ENCODE data around the gene ARSA.
A peak's percentile ranks its signal among the peaks of the same experiment; 100 is the strongest.

The ARSA gene

GRCh38 chr22:50585781-50586180 is 42.2 kb downstream of the ARSA start:
- TF ChIP-seq CTCF (conservative IDR thresholded peaks at IDR 0.05; ENCODE audit: control insufficient read depth, insufficient read depth, low read depth, low read length), result no peak
- H3K4me3 ChIP-seq (ENCODE audit: control insufficient read depth, low read depth, low read length), result no peak overlapping the region
- DNase-seq (ENCODE audit: low read depth), result no peak

- no peak for DNase-seq (ENCODE audit: low read depth)
- H3K4me3 ChIP-seq (ENCODE audit: control insufficient read depth, low read depth, low read length), result no peak overlapping the region
- no peak for TF ChIP-seq CTCF (conservative IDR thresholded peaks at IDR 0.05; ENCODE audit: control insufficient read depth, insufficient read depth, low read depth, low read length)
Measured at GRCh38 chr22:50585238-50585637, 42.7 kb downstream of the ARSA start.

- no peak for DNase-seq (ENCODE audit: low read depth)
- H3K4me3 ChIP-seq (ENCODE audit: control insufficient read depth, low read depth, low read length), result no peak overlapping the region
- no peak for TF ChIP-seq CTCF (conservative IDR thresholded peaks at IDR 0.05; ENCODE audit: control insufficient read depth, insufficient read depth, low read depth, low read length)
Measured at GRCh38 chr22:50584106-50585096, 43.6 kb downstream of the ARSA start.

- DNase-seq (ENCODE audit: low read depth), result no peak
- TF ChIP-seq CTCF (conservative IDR thresholded peaks at IDR 0.05; ENCODE audit: control insufficient read depth, insufficient read depth, low read depth, low read length), result no peak
Measured at GRCh38 chr22:50583294-50583861, 44.6 kb downstream of the ARSA start.

GRCh38 chr22:50582493-50583293 is 45.3 kb downstream of the ARSA start, which contains the start of gene CHKB:
TSS of gene CHKB (minus strand) at chr22:50582849. CDS start at chr22:50582781, 68 bp downstream.
- TF ChIP-seq CTCF (conservative IDR thresholded peaks at IDR 0.05; ENCODE audit: control insufficient read depth, insufficient read depth, low read depth, low read length), result no peak
- peak within 1 kb of the TSS; percentile 73 for H3K4me3 ChIP-seq (ENCODE audit: control insufficient read depth, low read depth, low read length)
- peak; percentile 94 for DNase-seq (ENCODE audit: low read depth)

More at GRCh38 chr22:50583294-50583861, 44.6 kb downstream of the ARSA start:
- H3K4me3 ChIP-seq (ENCODE audit: control insufficient read depth, low read depth, low read length), result peak overlapping the region; percentile 73

GRCh38 chr22:50581950-50582492 is 45.9 kb downstream of the ARSA start:
- no peak for TF ChIP-seq CTCF (conservative IDR thresholded peaks at IDR 0.05; ENCODE audit: control insufficient read depth, insufficient read depth, low read depth, low read length)
- peak overlapping the region; percentile 71 for H3K4me3 ChIP-seq (ENCODE audit: control insufficient read depth, low read depth, low read length)

More at GRCh38 chr22:50581950-50582492, 45.9 kb downstream of the ARSA start:
- no peak for DNase-seq (ENCODE audit: low read depth)
